Measurements from ENCODE around the gene PARP3. TPM values are rescaled to one million over a fixed set of nuclear protein-coding genes. Genes with fewer than 3 reads are reported as not detected.

Gene PARP3
- total RNA-seq, 1 donor from 2014 or later = 29.5 TPM

GRCh38 chr3:51933471-51934138, 8.6 kb upstream of the PARP3 start:
- Histone ChIP-seq H3K4me3 (no peak overlapping the region), H3K27ac (no peak overlapping the region), H3K4me1 (no peaks in the 10 kb centered on the region), H3K36me3 (peaks cover 48 to 64% of the 10 kb centered on the region in 2 donors), H3K27me3 (no peaks in the 10 kb centered on the region), H3K9me3 (no peaks in the 10 kb centered on the region)
- no peak for TF ChIP-seq CTCF (IDR thresholded peaks at IDR 0.05)
- intact Hi-C loops (cut with DNase I) = no loop called here
- DNase-seq (ENCODE audit: low spot score in 2 of 2) = peak in 1 of 2 donors; percentile 45

DNA sequence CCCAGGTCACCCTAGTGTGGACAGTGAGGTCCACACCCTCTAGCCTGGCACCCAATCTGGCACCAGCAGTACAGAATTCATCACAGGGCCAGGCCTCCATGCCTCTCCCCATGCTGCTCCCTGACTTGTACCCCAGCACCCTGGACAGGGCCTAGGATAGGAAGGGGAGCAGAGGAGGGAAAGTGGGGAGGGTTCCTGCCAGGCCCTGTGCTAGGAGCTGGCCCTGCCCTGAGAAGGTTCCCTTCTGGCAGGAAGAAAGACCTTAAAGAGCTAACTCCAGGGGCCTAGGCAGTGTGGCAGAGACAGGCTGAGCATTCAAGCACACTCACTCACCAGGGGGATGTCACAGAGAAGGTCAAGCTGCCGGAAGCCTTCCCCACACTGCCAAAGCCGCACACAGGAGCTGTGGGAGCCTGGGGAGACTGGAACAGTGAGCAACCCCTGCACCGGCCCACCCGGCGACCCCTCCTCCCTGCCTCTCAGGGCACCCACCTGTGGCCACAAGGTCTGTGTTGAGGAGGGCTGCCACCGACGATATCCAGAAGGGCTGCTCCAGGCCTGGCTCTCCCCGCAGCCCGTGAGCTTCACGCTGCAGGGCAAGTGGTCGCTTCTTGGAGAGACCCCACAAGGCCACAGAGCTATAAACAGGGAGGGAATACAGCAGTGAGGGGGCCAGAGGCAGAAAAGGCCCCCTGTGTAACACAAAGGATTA, 7.9 kb upstream of the PARP3 start:
- Histone ChIP-seq H3K27ac (no peak overlapping the region), H3K4me3 (no peak overlapping the region), H3K4me1 (no peaks in the 10 kb centered on the region), H3K36me3 (peaks cover 48 to 67% of the 10 kb centered on the region in 2 donors), H3K9me3 (no peaks in the 10 kb centered on the region), H3K27me3 (no peaks in the 10 kb centered on the region)
- TF ChIP-seq CTCF (IDR thresholded peaks at IDR 0.05) = no peak
- intact Hi-C loops (cut with DNase I) = no loop called here
- DNase-seq (ENCODE audit: low spot score in 2 of 2) = peak in 1 of 2 donors; percentile 58

GRCh38 chr3:51934991-51935885, 6.9 kb upstream of the PARP3 start:
- no peak overlapping the region for H3K27ac ChIP-seq
- H3K4me1 ChIP-seq = no peaks in the 10 kb centered on the region
- peak in 1 of 2 donors; percentile 60 for DNase-seq (ENCODE audit: low spot score in 2 of 2)
- no peak for TF ChIP-seq CTCF (IDR thresholded peaks at IDR 0.05)
- H3K36me3 ChIP-seq = peaks cover 48 to 67% of the 10 kb centered on the region in 2 donors
- intact Hi-C loops (cut with DNase I) = no loop called here
- H3K9me3 ChIP-seq = no peaks in the 10 kb centered on the region
- no peak overlapping the region for H3K4me3 ChIP-seq
- no peaks in the 10 kb centered on the region for H3K27me3 ChIP-seq

GRCh38 chr3:51935886-51936755, 6.0 kb upstream of the PARP3 start:
- H3K4me3 ChIP-seq = no peak overlapping the region
- no peak overlapping the region for H3K27ac ChIP-seq
- intact Hi-C loops (cut with DNase I) = no loop called here
- H3K9me3 ChIP-seq = no peaks in the 10 kb centered on the region
- no peak for TF ChIP-seq CTCF (IDR thresholded peaks at IDR 0.05)
- DNase-seq (ENCODE audit: low spot score in 2 of 2) = peak in 1 of 2 donors; percentile 50
- peaks cover 0 to 5% of the 10 kb centered on the region in 2 donors for H3K4me1 ChIP-seq
- H3K36me3 ChIP-seq = peaks cover 48 to 67% of the 10 kb centered on the region in 2 donors
- no peaks in the 10 kb centered on the region for H3K27me3 ChIP-seq

DNA sequence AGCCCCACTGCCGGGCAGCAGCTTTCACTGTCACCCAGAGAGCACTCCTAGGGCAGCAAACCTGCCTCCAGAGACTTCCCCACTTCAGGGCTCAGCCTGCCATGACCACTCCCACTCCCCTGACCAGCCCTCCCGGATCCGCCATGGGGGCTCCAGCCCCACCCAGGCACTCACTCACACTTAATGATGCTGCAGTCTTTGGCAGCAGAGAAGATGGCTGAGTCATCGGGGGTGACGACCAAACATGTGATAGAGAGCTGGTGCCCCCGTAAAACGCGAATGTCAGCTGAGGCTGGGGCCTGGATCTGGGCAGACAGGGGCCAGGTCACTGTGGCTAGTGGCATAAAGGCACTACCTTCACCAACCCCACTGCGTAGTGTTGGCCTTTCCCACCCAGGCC, 5.1 kb upstream of the PARP3 start:
- Histone ChIP-seq H3K9me3 (no peaks in the 10 kb centered on the region), H3K36me3 (peaks cover 48 to 67% of the 10 kb centered on the region in 2 donors), H3K27me3 (no peaks in the 10 kb centered on the region), H3K4me3 (no peak overlapping the region), H3K27ac (no peak overlapping the region), H3K4me1 (peaks cover 0 to 10% of the 10 kb centered on the region in 2 donors)
- no peak for TF ChIP-seq CTCF (IDR thresholded peaks at IDR 0.05)
- intact Hi-C loops (cut with DNase I) = no loop called here
- DNase-seq (ENCODE audit: low spot score in 2 of 2) = peak in 1 of 2 donors; percentile 52

All from ascending aorta (tissue), 2 donors.